Fibroblast of gingiva (primary cell): ENCODE data around the gene ZYX.
A peak's percentile ranks its signal among the peaks of the same experiment; 100 is the strongest.
"Not testable (repeated sequence)": the region's sequence is repeated elsewhere in the genome, so short reads cannot be mapped to it uniquely, and the experiment has no call there.

Experiments
- DNase-seq: peaks from one replicate; pipeline ENCODE4 v3.0.0-alpha.2; 2011; ENCODE audit warnings: low read depth

ZYX gene

GRCh38 chr7:143396625-143397556, 15.7 kb downstream of the ZYX start:
- DNase-seq: no peak

- DNase-seq: no peak
Observed at GRCh38 chr7:143397710-143398530, 16.8 kb downstream of the ZYX start.

- no peak for DNase-seq
Observed at GRCh38 chr7:143398616-143399015, 17.5 kb downstream of the ZYX start.

GRCh38 chr7:143399151-143399550, 18.0 kb downstream of the ZYX start:
- no peak for DNase-seq

GRCh38 chr7:143399642-143400041, 18.5 kb downstream of the ZYX start:
- DNase-seq: no peak

- no peak for DNase-seq
Observed at GRCh38 chr7:143401265-143401664, 20.1 kb downstream of the ZYX start.

GRCh38 chr7:143402233-143402632, 21.1 kb downstream of the ZYX start:
- not testable (repeated sequence) for DNase-seq

GRCh38 chr7:143405173-143406001, 24.2 kb downstream of the ZYX start:
- no peak for DNase-seq

- DNase-seq: no peak
Observed at GRCh38 chr7:143406002-143406357, 24.8 kb downstream of the ZYX start.

- DNase-seq: no peak
Observed at GRCh38 chr7:143407287-143408251, 26.4 kb downstream of the ZYX start.

GRCh38 chr7:143408252-143408685, 27.1 kb downstream of the ZYX start:
- no peak for DNase-seq

- DNase-seq: no peak
Observed at GRCh38 chr7:143408686-143409561, 27.8 kb downstream of the ZYX start, which contains the start of gene EPHA1. Gene EPHA1, minus strand, starts transcription at chr7:143408856. Its CDS starts 51 bp downstream, at chr7:143408805.

- DNase-seq: peak; percentile 44
Observed at GRCh38 chr7:143410521-143411004, 29.4 kb downstream of the ZYX start.

- DNase-seq: no peak
Observed at GRCh38 chr7:143411976-143412708, 31.0 kb downstream of the ZYX start.

GRCh38 chr7:143413123-143413522, 32.0 kb downstream of the ZYX start:
- no peak for DNase-seq

GRCh38 chr7:143415209-143415608, 34.1 kb downstream of the ZYX start:
- DNase-seq: peak; percentile 31

GRCh38 chr7:143415742-143416397, 34.7 kb downstream of the ZYX start:
- no peak for DNase-seq

- peak; percentile 36 for DNase-seq
Observed at GRCh38 chr7:143416565-143417149, 35.5 kb downstream of the ZYX start.
